ENCODE results near the gene MGAT4D. TPM values are rescaled to one million over a fixed set of nuclear protein-coding genes. Genes with fewer than 3 reads are reported as not detected.
A peak's percentile ranks its signal among the peaks of the same experiment; 100 is the strongest.

The MGAT4D gene
- total RNA-seq, 1 experiment from 2014 or later: not detected

- H3K4me1 ChIP-seq (ENCODE audit: control insufficient read depth, insufficient read depth, low read length): no peaks in the 10 kb centered on the region
- CTCF ChIA-PET: no interaction called here
- DNase-seq (ENCODE audit: low read depth, low spot score) (no peak), ATAC-seq (no peak)
- H3K27ac ChIP-seq (ENCODE audit: low read length): no peak overlapping the region
- no peaks in the 10 kb centered on the region for H3K36me3 ChIP-seq (ENCODE audit: control insufficient read depth, insufficient read depth, low read length)
- TF ChIP-seq REST (IDR thresholded peaks at IDR 0.05; ENCODE audit: insufficient read depth in 1 of 2, low read depth in 2 of 2, low read length in 1 of 2) (no peak), TCF7L2 (IDR thresholded peaks at IDR 0.05; ENCODE audit: low read depth, low read length) (no peak), POLR2AphosphoS5 (IDR thresholded peaks at IDR 0.05; ENCODE audit: low read depth, low read length) (no peak), SIN3A (IDR thresholded peaks at IDR 0.05; ENCODE audit: borderline replicate concordance, insufficient read depth, low read depth, low read length) (no peak), CTCF (IDR thresholded peaks at IDR 0.05) (no peak)
- no peaks in the 10 kb centered on the region for H3K9me3 ChIP-seq (ENCODE audit: control insufficient read depth, insufficient read depth, low read depth, low read length)
- POLR2A ChIA-PET: no interaction called here
- no peak overlapping the region for H3K4me3 ChIP-seq (ENCODE audit: low read depth in 2 of 2, low read length in 2 of 2)
- H3K27me3 ChIP-seq (ENCODE audit: control insufficient read depth, insufficient read depth, low read length): no peaks in the 10 kb centered on the region; the same call in 1 of the 2 replicates
- no TSS peak for BruUV-seq (replicated peaks)
- in situ Hi-C loops (cut with HindIII; ENCODE audit: low pct_unique_long_range_greater_than_20kb, low sequenced_read_pairs) (no loop called here), intact Hi-C loops (cut with micrococcal nuclease; ENCODE audit: unreplicated experiment) (no loop called here)
Measured at GRCh38 chr4:140439644-140440142, 58.4 kb downstream of the MGAT4D start.

DNA sequence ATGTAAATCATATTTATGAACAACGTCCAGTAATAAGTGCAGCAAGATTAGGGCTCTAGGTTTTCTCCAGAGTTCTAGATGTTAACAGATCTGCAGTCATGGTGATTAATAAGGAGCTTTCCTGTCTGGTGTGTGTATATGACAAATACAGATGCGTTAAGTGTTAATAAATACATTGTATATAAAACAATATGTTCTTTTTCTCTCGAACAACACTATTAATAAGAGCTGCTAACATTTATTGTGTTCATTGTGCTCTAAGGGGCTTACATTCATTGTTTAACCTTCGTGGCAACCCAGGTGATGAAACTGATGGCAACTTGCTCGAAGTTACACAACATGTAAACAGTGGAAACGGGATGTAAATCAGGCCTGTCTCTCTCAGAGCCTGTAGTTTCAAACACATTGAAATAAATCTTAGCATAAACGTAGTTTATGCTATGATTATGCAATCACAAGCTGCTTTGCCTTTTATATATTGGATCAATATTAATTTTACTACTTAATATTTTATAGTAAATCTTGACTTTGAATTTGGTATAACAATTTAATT, 70.1 kb downstream of the MGAT4D start:
- Histone ChIP-seq H3K36me3 (ENCODE audit: control insufficient read depth, insufficient read depth, low read length) (no peaks in the 10 kb centered on the region), H3K4me1 (ENCODE audit: control insufficient read depth, insufficient read depth, low read length) (peaks cover 9% of the 10 kb centered on the region), H3K27me3 (ENCODE audit: control insufficient read depth, insufficient read depth, low read length) (no peaks in the 10 kb centered on the region), H3K4me3 (ENCODE audit: low read depth in 2 of 2, low read length in 2 of 2) (peak overlapping the region; percentile 71 to 81), H3K27ac (ENCODE audit: low read length) (peak overlapping the region; percentile 67; the same call in 1 of the 2 replicates), H3K9me3 (ENCODE audit: control insufficient read depth, insufficient read depth, low read depth, low read length) (no peaks in the 10 kb centered on the region)
- no TSS peak for BruUV-seq (replicated peaks)
- no peak for ATAC-seq
- intact Hi-C loops (cut with micrococcal nuclease; ENCODE audit: unreplicated experiment): no loop called here
- POLR2A ChIA-PET: no interaction called here
- TF ChIP-seq CTCF (IDR thresholded peaks at IDR 0.05) (peak; percentile 27), SIN3A (IDR thresholded peaks at IDR 0.05; ENCODE audit: borderline replicate concordance, insufficient read depth, low read depth, low read length) (no peak)
- in situ Hi-C loops (cut with HindIII; ENCODE audit: low pct_unique_long_range_greater_than_20kb, low sequenced_read_pairs): no loop called here
- peak; percentile 58 for DNase-seq (ENCODE audit: low read depth, low spot score)
- CTCF ChIA-PET: interaction anchor here (1.1 kb wide), 2 partner anchors 18 to 68 kb away, joined by 4 to 5 read pairs; no protein-coding TSS in a partner anchor

Data from Panc1 (cell line).